Measurements from ENCODE around the gene MCOLN3. TPM values are rescaled to one million over a fixed set of nuclear protein-coding genes. Genes with fewer than 3 reads are reported as not detected.
A peak's percentile ranks its signal among the peaks of the same experiment; 100 is the strongest.

MCOLN3 gene
- total and polyA plus RNA-seq, 2 experiments from 2014 or later = 3.5 to 4.4 TPM

GRCh38 chr1:85085417-85085816 is 37.1 kb upstream of the MCOLN3 start:
- ATAC-seq (no peak), DNase-seq (ENCODE audit: low spot score) (no peak)
- H3K36me3 Mint-ChIP-seq (ENCODE audit: low read depth) = no peaks in the 10 kb centered on the region
- no peak overlapping the region for H3K4me3 Mint-ChIP-seq
- H3K79me2 ChIP-seq (replicated peaks; ENCODE audit: insufficient read depth) = no peaks in the 10 kb centered on the region
- no peaks in the 10 kb centered on the region for H3K4me1 ChIP-seq (ENCODE audit: insufficient read depth)
- no peaks in the 10 kb centered on the region for H4K20me1 ChIP-seq (replicated peaks; ENCODE audit: insufficient read depth)
- H3K27me3 Mint-ChIP-seq (ENCODE audit: insufficient read depth, low read depth, poor library complexity) = no peaks in the 10 kb centered on the region
- 0 out of 2 replicates have a peak overlapping the region, but pooled peaks have one; percentile 56 for H2AFZ ChIP-seq
- no peak overlapping the region for H3K27ac ChIP-seq (ENCODE audit: low read depth)
- no peak overlapping the region for H3K27ac Mint-ChIP-seq
- no peaks in the 10 kb centered on the region for H3F3A ChIP-seq (replicated peaks; ENCODE audit: low read depth)
- no peak overlapping the region for H3K4me3 ChIP-seq
- H3K27me3 ChIP-seq (ENCODE audit: insufficient read depth) = no peaks in the 10 kb centered on the region
- H3K36me3 ChIP-seq (ENCODE audit: insufficient read depth) = no peaks in the 10 kb centered on the region
- TF ChIP-seq STAT1 (IDR thresholded peaks at IDR 0.05; ENCODE audit: unreplicated experiment) = no peak
- no peak for TF ChIP-seq JUNB (IDR thresholded peaks at IDR 0.05; ENCODE audit: unreplicated experiment)
- H3K9me3 Mint-ChIP-seq = no peaks in the 10 kb centered on the region
- no peaks in the 10 kb centered on the region for H3K9me2 ChIP-seq (ENCODE audit: insufficient read depth)
- no peak overlapping the region for H3K4me2 ChIP-seq
- no peaks in the 10 kb centered on the region; the same call in 2 of the 3 replicates for H3K4me1 Mint-ChIP-seq

- H3K9me2 ChIP-seq (ENCODE audit: insufficient read depth) = no peaks in the 10 kb centered on the region
- H3K27ac ChIP-seq (ENCODE audit: low read depth) = no peak overlapping the region
- no peak overlapping the region for H3K4me3 Mint-ChIP-seq
- DNase-seq (ENCODE audit: low spot score) = peak; percentile 49
- H3K79me2 ChIP-seq (replicated peaks; ENCODE audit: insufficient read depth) = no peaks in the 10 kb centered on the region
- peak; percentile 71 for ATAC-seq
- no peaks in the 10 kb centered on the region for H3K4me1 ChIP-seq (ENCODE audit: insufficient read depth)
- H3K36me3 ChIP-seq (ENCODE audit: insufficient read depth) = no peaks in the 10 kb centered on the region
- H3K4me1 Mint-ChIP-seq = peaks cover 3% of the 10 kb centered on the region; the same call in 1 of the 3 replicates
- no peaks in the 10 kb centered on the region for H3F3A ChIP-seq (replicated peaks; ENCODE audit: low read depth)
- H3K36me3 Mint-ChIP-seq (ENCODE audit: low read depth) = no peaks in the 10 kb centered on the region
- no peak overlapping the region for H3K4me3 ChIP-seq
- no peaks in the 10 kb centered on the region for H4K20me1 ChIP-seq (replicated peaks; ENCODE audit: insufficient read depth)
- no peak overlapping the region for H2AFZ ChIP-seq
- peaks cover 7% of the 10 kb centered on the region for H3K27me3 Mint-ChIP-seq (ENCODE audit: insufficient read depth, low read depth, poor library complexity)
- H3K4me2 ChIP-seq = no peak overlapping the region
- H3K27ac Mint-ChIP-seq = no peak overlapping the region
- TF ChIP-seq NANOG (IDR thresholded peaks at IDR 0.05; ENCODE audit: borderline replicate concordance) (no peak), CREB1 (CRISPR knock-in tag; IDR thresholded peaks at IDR 0.05; ENCODE audit: low read depth) (no peak), EZH2phosphoT487 (IDR thresholded peaks at IDR 0.05; ENCODE audit: unreplicated experiment) (no peak), CTCF (conservative IDR thresholded peaks at IDR 0.05; ENCODE audit: low read depth in 2 of 2) (peak; percentile 31 to 67; a peak in 3 of 4 replicates), ZNF331 (CRISPR knock-in tag; IDR thresholded peaks at IDR 0.05; ENCODE audit: low read depth) (no peak), STAT1 (IDR thresholded peaks at IDR 0.05; ENCODE audit: unreplicated experiment) (no peak), ZNF462 (CRISPR knock-in tag; IDR thresholded peaks at IDR 0.05) (no peak), EZH2 (IDR thresholded peaks at IDR 0.05; ENCODE audit: low read depth, unreplicated experiment) (no peak)
- H3K27me3 ChIP-seq (ENCODE audit: insufficient read depth) = no peaks in the 10 kb centered on the region
- no peaks in the 10 kb centered on the region for H3K9me3 Mint-ChIP-seq
Observed at GRCh38 chr1:85078903-85079302, 30.6 kb upstream of the MCOLN3 start.
